ENCODE data around the gene FASN. TPM values are rescaled to one million over a fixed set of nuclear protein-coding genes. Genes with fewer than 3 reads are reported as not detected.

The FASN gene
- total and polyA plus RNA-seq, 2 of the 4 experiments (the other 2 are of a cell fraction): 12.4 to 56.0 TPM

GRCh38 chr17:82118168-82118814 lies 20.3 kb upstream of the FASN start:
- H3K4ac ChIP-seq (ENCODE audit: low read depth, low read length): no peak overlapping the region
- no peak for ATAC-seq (ENCODE audit: low read depth)
- DNase-seq: no peak
- H3K27me3 ChIP-seq (ENCODE audit: control insufficient read depth, insufficient read depth, low read length): no peaks in the 10 kb centered on the region
- H2BK5ac ChIP-seq (ENCODE audit: low read depth, low read length, poor library complexity, severe bottlenecking): no peak overlapping the region
- H2BK120ac ChIP-seq (ENCODE audit: low read depth, low read length): no peak overlapping the region
- POLR2A ChIA-PET (ENCODE audit: unreplicated experiment): no interaction called here
- H3K9ac ChIP-seq (ENCODE audit: low read depth, low read length): no peak overlapping the region
- CTCF ChIA-PET: no interaction called here
- BruUV-seq (replicated peaks): no TSS peak
- no peak overlapping the region for H3K23ac ChIP-seq (ENCODE audit: low read depth, low read length)
- WGBS, 2 experiments (ENCODE audit: extremely low coverage in 2 of 2, insufficient read length in 1 of 2): 88% methylated on average over 5 of the region's 18 CpGs; no CpG with 5 or more reads in 1 of the 2 experiments
- TF ChIP-seq MAZ (IDR thresholded peaks at IDR 0.05; ENCODE audit: borderline replicate concordance, low read depth, low read length): no peak
- no peak for TF ChIP-seq MAFK (IDR thresholded peaks at IDR 0.05; ENCODE audit: low read depth, low read length)
- TF ChIP-seq RAD21 (IDR thresholded peaks at IDR 0.05; ENCODE audit: low read length): no peak
- TF ChIP-seq CTCF (conservative IDR thresholded peaks at IDR 0.05; ENCODE audit: low read depth, low read length): no peak
- no peak for TF ChIP-seq POLR2A (IDR thresholded peaks at IDR 0.05; ENCODE audit: low read depth, low read length)
- no peak for TF ChIP-seq RFX5 (IDR thresholded peaks at IDR 0.05; ENCODE audit: low read depth, low read length)
- no peak for TF ChIP-seq SMC3 (IDR thresholded peaks at IDR 0.05; ENCODE audit: low read depth, low read length)
- no peak for TF ChIP-seq CEBPB (IDR thresholded peaks at IDR 0.05; ENCODE audit: low read depth, low read length)
- no peak for TF ChIP-seq ELK1 (IDR thresholded peaks at IDR 0.05; ENCODE audit: borderline replicate concordance, low read depth, low read length)
- TF ChIP-seq NFE2L2 (IDR thresholded peaks at IDR 0.05; ENCODE audit: low read depth, low read length): no peak
- TF ChIP-seq CHD1 (IDR thresholded peaks at IDR 0.05; ENCODE audit: low read depth, low read length): no peak
- no peak for TF ChIP-seq MXI1 (IDR thresholded peaks at IDR 0.05; ENCODE audit: borderline replicate concordance, low read depth, low read length)
- TF ChIP-seq FOS (IDR thresholded peaks at IDR 0.05; ENCODE audit: low read depth, low read length): no peak
- TF ChIP-seq BHLHE40 (IDR thresholded peaks at IDR 0.05; ENCODE audit: low read depth, low read length): no peak
- TF ChIP-seq, protein P1, sequence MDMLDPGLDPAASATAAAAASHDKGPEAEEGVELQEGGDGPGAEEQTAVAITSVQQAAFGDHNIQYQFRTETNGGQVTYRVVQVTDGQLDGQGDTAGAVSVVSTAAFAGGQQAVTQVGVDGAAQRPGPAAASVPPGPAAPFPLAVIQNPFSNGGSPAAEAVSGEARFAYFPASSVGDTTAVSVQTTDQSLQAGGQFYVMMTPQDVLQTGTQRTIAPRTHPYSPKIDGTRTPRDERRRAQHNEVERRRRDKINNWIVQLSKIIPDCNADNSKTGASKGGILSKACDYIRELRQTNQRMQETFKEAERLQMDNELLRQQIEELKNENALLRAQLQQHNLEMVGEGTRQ (IDR thresholded peaks at IDR 0.05; ENCODE audit: low read depth, low read length): no peak
- no peak for TF ChIP-seq RCOR1 (IDR thresholded peaks at IDR 0.05; ENCODE audit: insufficient replicate concordance, low read length)
- no peak overlapping the region for H4K91ac ChIP-seq (ENCODE audit: insufficient read depth, low read depth, low read length)
- no peaks in the 10 kb centered on the region for H4K20me1 ChIP-seq (ENCODE audit: insufficient read depth, low read length)
- no peak overlapping the region for H3K56ac ChIP-seq (ENCODE audit: extremely low read depth, insufficient read depth, low read length)
- peak overlapping the region in 1 of 2 experiments; percentile 55; a peak in 1 of 4 replicates for H4K8ac ChIP-seq (ENCODE audit: low read depth in 2 of 2, low read length in 2 of 2)
- peaks cover 7 to 8% of the 10 kb centered on the region in 2 experiments; a peak in 2 of 4 replicates for H3K79me1 ChIP-seq (ENCODE audit: low read depth in 1 of 2, low read length in 2 of 2)
- intact Hi-C loops (cut with micrococcal nuclease): no loop called here
- H3K4me3 ChIP-seq (ENCODE audit: insufficient read depth, low read depth, low read length): no peak overlapping the region
- no peak overlapping the region for H2BK15ac ChIP-seq (ENCODE audit: low read depth, low read length)
- no peak overlapping the region for H3K27ac ChIP-seq (ENCODE audit: insufficient read depth, low read length)
- no peak overlapping the region for H3K14ac ChIP-seq (replicated peaks; ENCODE audit: low read depth, low read length)
- H3K9me1 ChIP-seq (ENCODE audit: insufficient read depth, low read length): peaks cover 3% of the 10 kb centered on the region; the same call in 1 of the 2 replicates
- no peak overlapping the region for H2BK20ac ChIP-seq (ENCODE audit: low read depth, low read length)
- dilution Hi-C loops (cut with HindIII; ENCODE audit: low sequenced_read_pairs, unreplicated experiment): no loop called here
- H3K18ac ChIP-seq (ENCODE audit: low read depth, low read length): no peak overlapping the region
- no peak overlapping the region for H3K4me2 ChIP-seq (ENCODE audit: low read depth, low read length)
- peaks cover 10% of the 10 kb centered on the region for H3K4me1 ChIP-seq (ENCODE audit: control insufficient read depth, insufficient read depth, low read length)
- in situ Hi-C loops (cut with MboI; ENCODE audit: low sequenced_read_pairs): no loop called here
- 0 out of 2 replicates have a peak, but pooled peaks cover 2% of the 10 kb centered on the region for H3K36me3 ChIP-seq (ENCODE audit: control insufficient read depth, insufficient read depth, low read length)
- no peak overlapping the region for H2AFZ ChIP-seq (replicated peaks; ENCODE audit: low read length, poor library complexity)
- H3K9me3 ChIP-seq (ENCODE audit: control insufficient read depth, insufficient read depth, low read length): no peaks in the 10 kb centered on the region
- no peak overlapping the region for H4K5ac ChIP-seq (ENCODE audit: low read depth, low read length)
- no peak overlapping the region for H2AK5ac ChIP-seq (ENCODE audit: low read depth, low read length)
- H2AK9ac ChIP-seq (replicated peaks; ENCODE audit: low read depth, low read length, poor library complexity): peak overlapping the region; percentile 50
